SK-N-SH treated with all-trans-retinoic acid at 6 μM for 48 hours (cell line): ENCODE results near the gene TMEM114.

Experiments
- PPARA ChIP-seq: fragments of 250-450 bp; sonication (Bioruptor Pico); IDR thresholded peaks from 2 replicates; pipeline ENCODE4 v1.5.0; 2020; ENCODE audit warnings: mild to moderate bottlenecking, borderline replicate concordance
- RARB ChIP-seq: fragments of 250-450 bp; sonication (Bioruptor Pico); IDR thresholded peaks from 2 replicates; pipeline ENCODE4 v1.8.0; 2021; ENCODE audit warnings: mild to moderate bottlenecking, moderate library complexity
- TOX ChIP-seq: fragments of 250-450 bp; sonication (Bioruptor Pico); IDR thresholded peaks from 2 replicates; pipeline ENCODE4 v1.8.0; 2021; ENCODE audit warnings: mild to moderate bottlenecking, moderate library complexity, borderline replicate concordance
- ZFP30 ChIP-seq: fragments of 450-650 bp; formaldehyde crosslinking; IDR thresholded peaks from 2 replicates; pipeline ENCODE4 v1.5.0; 2022; ENCODE audit warnings: mild to moderate bottlenecking, moderate library complexity
- ZNF70 ChIP-seq: fragments of 450-650 bp; formaldehyde crosslinking; IDR thresholded peaks from 2 replicates; pipeline ENCODE4 v1.5.0; 2020; ENCODE audit warnings: mild to moderate bottlenecking, moderate library complexity
- TF ChIP-seq, protein P1 (sequence below): fragments of 250-450 bp; sonication (Bioruptor Pico); IDR thresholded peaks from 2 replicates; pipeline ENCODE4 v1.8.0; 2020; ENCODE audit warnings: mild to moderate bottlenecking, moderate library complexity, borderline replicate concordance
- TF ChIP-seq, protein P2 (sequence below): fragments of 250-450 bp; sonication (Bioruptor Pico); IDR thresholded peaks from 2 replicates; pipeline ENCODE4 v1.5.0; 2020; ENCODE audit warnings: mild to moderate bottlenecking, moderate library complexity
- TF ChIP-seq, protein P3 (sequence below): fragments of 250-450 bp; sonication (Bioruptor Pico); IDR thresholded peaks from 2 replicates; pipeline ENCODE4 v1.5.1; 2021; ENCODE audit warnings: mild to moderate bottlenecking, moderate library complexity

DNA sequence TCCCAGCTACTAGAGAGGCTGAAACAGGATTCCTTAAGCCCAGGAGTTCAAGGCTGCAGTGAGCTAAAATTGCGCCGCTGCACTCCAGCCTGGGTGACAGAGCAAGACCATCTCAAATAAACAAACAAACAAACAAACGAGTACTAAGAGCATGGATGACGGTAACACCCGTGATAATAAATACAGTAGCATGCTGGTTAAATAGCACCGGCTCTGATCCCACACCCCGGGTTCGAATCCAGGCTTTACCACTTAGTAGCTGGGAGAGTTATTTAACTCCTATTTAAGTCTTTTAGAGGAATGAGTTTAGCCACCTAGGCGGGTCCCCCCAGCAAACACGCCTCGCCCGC lies 30.9 kb upstream of the TMEM114 start:
- TF ChIP-seq, protein P1, sequence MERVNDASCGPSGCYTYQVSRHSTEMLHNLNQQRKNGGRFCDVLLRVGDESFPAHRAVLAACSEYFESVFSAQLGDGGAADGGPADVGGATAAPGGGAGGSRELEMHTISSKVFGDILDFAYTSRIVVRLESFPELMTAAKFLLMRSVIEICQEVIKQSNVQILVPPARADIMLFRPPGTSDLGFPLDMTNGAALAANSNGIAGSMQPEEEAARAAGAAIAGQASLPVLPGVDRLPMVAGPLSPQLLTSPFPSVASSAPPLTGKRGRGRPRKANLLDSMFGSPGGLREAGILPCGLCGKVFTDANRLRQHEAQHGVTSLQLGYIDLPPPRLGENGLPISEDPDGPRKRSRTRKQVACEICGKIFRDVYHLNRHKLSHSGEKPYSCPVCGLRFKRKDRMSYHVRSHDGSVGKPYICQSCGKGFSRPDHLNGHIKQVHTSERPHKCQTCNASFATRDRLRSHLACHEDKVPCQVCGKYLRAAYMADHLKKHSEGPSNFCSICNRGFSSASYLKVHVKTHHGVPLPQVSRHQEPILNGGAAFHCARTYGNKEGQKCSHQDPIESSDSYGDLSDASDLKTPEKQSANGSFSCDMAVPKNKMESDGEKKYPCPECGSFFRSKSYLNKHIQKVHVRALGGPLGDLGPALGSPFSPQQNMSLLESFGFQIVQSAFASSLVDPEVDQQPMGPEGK = no peak
- TF ChIP-seq, protein P2, sequence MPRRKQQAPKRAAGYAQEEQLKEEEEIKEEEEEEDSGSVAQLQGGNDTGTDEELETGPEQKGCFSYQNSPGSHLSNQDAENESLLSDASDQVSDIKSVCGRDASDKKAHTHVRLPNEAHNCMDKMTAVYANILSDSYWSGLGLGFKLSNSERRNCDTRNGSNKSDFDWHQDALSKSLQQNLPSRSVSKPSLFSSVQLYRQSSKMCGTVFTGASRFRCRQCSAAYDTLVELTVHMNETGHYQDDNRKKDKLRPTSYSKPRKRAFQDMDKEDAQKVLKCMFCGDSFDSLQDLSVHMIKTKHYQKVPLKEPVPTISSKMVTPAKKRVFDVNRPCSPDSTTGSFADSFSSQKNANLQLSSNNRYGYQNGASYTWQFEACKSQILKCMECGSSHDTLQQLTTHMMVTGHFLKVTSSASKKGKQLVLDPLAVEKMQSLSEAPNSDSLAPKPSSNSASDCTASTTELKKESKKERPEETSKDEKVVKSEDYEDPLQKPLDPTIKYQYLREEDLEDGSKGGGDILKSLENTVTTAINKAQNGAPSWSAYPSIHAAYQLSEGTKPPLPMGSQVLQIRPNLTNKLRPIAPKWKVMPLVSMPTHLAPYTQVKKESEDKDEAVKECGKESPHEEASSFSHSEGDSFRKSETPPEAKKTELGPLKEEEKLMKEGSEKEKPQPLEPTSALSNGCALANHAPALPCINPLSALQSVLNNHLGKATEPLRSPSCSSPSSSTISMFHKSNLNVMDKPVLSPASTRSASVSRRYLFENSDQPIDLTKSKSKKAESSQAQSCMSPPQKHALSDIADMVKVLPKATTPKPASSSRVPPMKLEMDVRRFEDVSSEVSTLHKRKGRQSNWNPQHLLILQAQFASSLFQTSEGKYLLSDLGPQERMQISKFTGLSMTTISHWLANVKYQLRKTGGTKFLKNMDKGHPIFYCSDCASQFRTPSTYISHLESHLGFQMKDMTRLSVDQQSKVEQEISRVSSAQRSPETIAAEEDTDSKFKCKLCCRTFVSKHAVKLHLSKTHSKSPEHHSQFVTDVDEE (CRISPR knock-in tag) = no peak
- TF ChIP-seq RARB (CRISPR knock-in tag) (no peak), ZFP30 (no peak), TOX (CRISPR knock-in tag) (no peak), ZNF70 (CRISPR knock-in tag) (no peak), PPARA (CRISPR knock-in tag) (no peak)
- TF ChIP-seq, protein P3, sequence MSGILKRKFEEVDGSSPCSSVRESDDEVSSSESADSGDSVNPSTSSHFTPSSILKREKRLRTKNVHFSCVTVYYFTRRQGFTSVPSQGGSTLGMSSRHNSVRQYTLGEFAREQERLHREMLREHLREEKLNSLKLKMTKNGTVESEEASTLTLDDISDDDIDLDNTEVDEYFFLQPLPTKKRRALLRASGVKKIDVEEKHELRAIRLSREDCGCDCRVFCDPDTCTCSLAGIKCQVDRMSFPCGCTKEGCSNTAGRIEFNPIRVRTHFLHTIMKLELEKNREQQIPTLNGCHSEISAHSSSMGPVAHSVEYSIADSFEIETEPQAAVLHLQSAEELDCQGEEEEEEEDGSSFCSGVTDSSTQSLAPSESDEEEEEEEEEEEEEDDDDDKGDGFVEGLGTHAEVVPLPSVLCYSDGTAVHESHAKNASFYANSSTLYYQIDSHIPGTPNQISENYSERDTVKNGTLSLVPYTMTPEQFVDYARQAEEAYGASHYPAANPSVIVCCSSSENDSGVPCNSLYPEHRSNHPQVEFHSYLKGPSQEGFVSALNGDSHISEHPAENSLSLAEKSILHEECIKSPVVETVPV = no peak
